Stomach (tissue), 4 donors: ENCODE data around the gene NEO1.

Experiments used
- POLR2A ChIP-seq, 4 donors: fragments of 450-650 bp; IDR thresholded peaks; one replicate each; pipeline ENCODE4 v1.6.1; 2016; ENCODE audit warnings: antibody characterized with exemption in 4 of 4, control low read depth in 2 of 4, mild to moderate bottlenecking in 1 of 4, moderate library complexity in 1 of 4
- TF ChIP-seq, protein P1 (sequence below), 7 experiments: fragments of 450-650 bp in 4 of 7; fragments of 200-600 bp in 3 of 7; sonication (generic) in 3 of 7; IDR thresholded peaks; one replicate each; pipeline ENCODE4 v1.5.1; 2016 to 2019; ENCODE audit warnings: antibody characterized with exemption in 7 of 7, control low read depth in 2 of 7, mild to moderate bottlenecking in 1 of 7

DNA sequence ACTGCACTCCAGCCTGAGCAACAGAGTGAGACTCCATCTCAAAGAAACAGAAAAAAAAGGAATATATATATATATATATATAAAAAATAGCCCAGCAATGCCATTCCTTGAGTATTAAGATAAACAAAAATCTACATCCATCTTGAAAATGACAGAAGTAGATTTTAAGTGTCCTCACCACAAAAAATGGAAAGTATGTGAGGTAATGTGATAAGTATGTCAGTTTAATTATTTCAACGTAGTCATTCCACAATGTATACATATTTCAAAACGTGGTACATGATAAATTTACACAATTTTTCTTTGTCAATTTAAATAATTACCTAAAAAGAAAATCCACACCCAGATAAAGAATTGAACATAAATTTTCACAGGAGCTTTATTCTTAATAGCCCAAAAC lies 261.6 kb downstream of the NEO1 start:
- TF ChIP-seq, protein P1, sequence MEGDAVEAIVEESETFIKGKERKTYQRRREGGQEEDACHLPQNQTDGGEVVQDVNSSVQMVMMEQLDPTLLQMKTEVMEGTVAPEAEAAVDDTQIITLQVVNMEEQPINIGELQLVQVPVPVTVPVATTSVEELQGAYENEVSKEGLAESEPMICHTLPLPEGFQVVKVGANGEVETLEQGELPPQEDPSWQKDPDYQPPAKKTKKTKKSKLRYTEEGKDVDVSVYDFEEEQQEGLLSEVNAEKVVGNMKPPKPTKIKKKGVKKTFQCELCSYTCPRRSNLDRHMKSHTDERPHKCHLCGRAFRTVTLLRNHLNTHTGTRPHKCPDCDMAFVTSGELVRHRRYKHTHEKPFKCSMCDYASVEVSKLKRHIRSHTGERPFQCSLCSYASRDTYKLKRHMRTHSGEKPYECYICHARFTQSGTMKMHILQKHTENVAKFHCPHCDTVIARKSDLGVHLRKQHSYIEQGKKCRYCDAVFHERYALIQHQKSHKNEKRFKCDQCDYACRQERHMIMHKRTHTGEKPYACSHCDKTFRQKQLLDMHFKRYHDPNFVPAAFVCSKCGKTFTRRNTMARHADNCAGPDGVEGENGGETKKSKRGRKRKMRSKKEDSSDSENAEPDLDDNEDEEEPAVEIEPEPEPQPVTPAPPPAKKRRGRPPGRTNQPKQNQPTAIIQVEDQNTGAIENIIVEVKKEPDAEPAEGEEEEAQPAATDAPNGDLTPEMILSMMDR (IDR thresholded peaks at IDR 0.05): no peak
- no peak for TF ChIP-seq POLR2A (IDR thresholded peaks at IDR 0.05)
